ENCODE results near the gene CIP2A.

The CIP2A gene

DNA sequence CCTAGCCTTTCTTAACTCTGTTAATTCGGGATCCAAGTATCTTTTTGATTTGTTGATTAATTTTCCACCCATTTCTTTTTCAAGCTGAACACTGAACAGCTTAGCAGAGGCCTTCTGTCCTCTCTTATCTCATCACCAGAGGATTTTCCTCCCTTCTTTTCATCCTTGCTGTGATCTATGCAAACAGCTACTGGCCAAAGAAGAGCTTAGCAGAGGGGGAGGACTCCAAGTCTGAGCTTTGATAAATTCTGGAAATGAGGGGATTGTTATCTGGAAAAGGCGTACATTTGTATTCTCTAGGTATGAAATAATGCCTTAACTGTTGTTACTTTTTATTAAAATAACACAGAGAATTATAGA, 13.7 kb upstream of the CIP2A start:
- Histone ChIP-seq H3K27ac (no peak overlapping the region), H3K9me3 (peaks cover 9% of the 10 kb centered on the region), H3K4me2 (no peak overlapping the region), H4K20me1 (no peaks in the 10 kb centered on the region), H3K27me3 (no peaks in the 10 kb centered on the region), H3K4me1 (no peaks in the 10 kb centered on the region), H3K9ac (no peak overlapping the region), H3K4me3 (no peak overlapping the region), H3K36me3 (no peaks in the 10 kb centered on the region)
- TF ChIP-seq Cebpa-rat (IDR thresholded peaks at IDR 0.05), result no peak

DNA sequence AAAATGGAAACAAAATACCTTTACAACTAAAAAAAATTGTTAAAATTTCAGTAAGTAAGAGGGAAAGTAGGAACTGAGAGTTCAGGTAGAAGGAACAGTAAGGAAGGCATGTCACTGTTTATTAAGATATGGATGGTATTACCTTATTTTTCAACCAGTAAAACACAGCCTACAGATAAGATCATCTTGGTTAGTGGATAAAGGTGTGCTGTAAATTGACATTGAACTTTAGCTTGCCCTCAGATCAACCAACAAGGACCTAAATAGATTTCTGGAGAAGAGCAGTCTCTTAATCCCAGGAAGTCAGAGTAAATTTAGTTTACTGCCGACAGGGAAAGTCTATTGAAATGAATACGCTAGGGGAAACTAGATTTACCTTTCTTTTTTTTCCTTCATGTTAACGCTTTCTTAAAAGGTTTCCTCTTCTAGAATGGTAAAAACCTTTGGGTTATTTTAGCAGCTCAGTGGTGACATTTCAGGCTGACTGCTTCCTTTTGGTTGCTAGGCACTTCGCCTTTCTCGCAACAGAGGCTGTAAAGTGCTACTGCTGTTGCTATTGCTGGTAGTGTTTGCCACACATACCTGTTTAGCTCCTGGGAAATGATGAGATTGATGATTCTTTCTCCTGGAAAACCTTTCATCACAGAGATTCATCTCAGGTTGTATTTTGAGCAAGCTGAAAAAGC, 13.2 kb upstream of the CIP2A start:
- Histone ChIP-seq H3K9ac (no peak overlapping the region), H4K20me1 (no peaks in the 10 kb centered on the region), H3K4me1 (no peaks in the 10 kb centered on the region), H3K9me3 (peaks cover 9% of the 10 kb centered on the region), H3K27me3 (no peaks in the 10 kb centered on the region), H3K4me3 (no peak overlapping the region), H3K4me2 (no peak overlapping the region), H3K27ac (no peak overlapping the region), H3K36me3 (no peaks in the 10 kb centered on the region)
- TF ChIP-seq Cebpa-rat (IDR thresholded peaks at IDR 0.05), result no peak

DNA sequence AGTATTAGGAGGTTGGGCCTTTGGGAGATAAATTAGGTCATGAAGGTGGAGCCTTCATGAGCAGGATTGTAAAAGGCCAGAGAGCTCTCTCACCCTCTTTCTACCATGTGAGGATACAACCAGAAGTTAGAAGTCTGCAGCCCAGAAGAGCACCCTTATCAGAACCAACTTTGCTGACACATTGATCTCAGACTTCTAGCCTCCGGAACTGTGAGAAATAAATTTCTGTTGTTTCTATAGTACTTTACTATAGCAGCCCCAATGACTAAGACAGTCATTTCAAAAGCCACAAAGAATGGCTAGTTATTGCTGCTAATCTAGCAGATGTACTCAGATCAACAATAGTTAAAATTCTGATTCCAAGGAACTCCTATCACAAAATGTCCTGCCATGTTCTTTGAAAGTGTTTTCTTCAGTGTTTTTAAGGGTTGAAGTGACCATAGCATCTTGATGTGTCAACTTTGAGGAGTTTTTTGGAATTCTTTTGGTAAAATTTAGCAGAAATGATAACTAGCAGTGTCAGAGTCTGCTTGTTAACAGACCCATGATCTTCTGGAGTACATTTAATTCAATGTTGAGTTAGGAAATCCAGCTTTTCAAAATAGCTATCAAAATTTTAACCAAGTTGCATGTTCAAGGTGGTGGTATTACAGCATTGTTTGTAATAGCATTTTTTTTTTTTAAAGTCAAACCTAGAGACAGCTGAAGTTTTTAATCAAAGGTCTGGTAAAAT, 10.6 kb upstream of the CIP2A start:
- peaks cover 9% of the 10 kb centered on the region for H3K9me3 ChIP-seq
- no peaks in the 10 kb centered on the region for H3K27me3 ChIP-seq
- H4K20me1 ChIP-seq, result no peaks in the 10 kb centered on the region
- H3K9ac ChIP-seq, result no peak overlapping the region
- H3K27ac ChIP-seq, result no peak overlapping the region
- TF ChIP-seq Cebpa-rat (IDR thresholded peaks at IDR 0.05), result no peak
- H3K4me3 ChIP-seq, result no peak overlapping the region
- no peaks in the 10 kb centered on the region for H3K4me1 ChIP-seq
- H3K36me3 ChIP-seq, result no peaks in the 10 kb centered on the region
- no peak overlapping the region for H3K4me2 ChIP-seq

DNA sequence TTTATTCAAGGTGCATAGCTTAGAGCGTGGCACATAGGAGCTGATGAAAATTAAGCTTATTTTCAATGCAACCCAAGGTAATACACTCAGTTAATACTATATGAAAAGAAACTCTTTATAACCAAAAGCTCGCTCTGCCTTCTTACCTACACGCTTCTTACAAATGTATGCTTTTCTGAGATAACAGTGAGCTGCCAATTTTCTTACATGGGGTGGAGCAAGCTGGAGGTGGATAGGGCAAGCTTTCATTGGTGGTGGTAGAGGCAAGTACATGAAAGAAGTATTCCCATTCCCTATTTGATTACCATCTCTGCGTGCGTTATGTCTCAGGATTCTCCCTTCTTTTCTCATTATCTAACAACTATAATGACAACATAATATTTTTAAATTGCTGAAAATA, 9.1 kb upstream of the CIP2A start:
- H3K4me1 ChIP-seq, result no peaks in the 10 kb centered on the region
- H3K9me3 ChIP-seq, result peaks cover 9% of the 10 kb centered on the region
- H3K4me3 ChIP-seq, result no peak overlapping the region
- no peak overlapping the region for H3K27ac ChIP-seq
- H3K27me3 ChIP-seq, result no peaks in the 10 kb centered on the region
- H4K20me1 ChIP-seq, result no peaks in the 10 kb centered on the region
- H3K4me2 ChIP-seq, result no peak overlapping the region
- no peaks in the 10 kb centered on the region for H3K36me3 ChIP-seq
- no peak for TF ChIP-seq Cebpa-rat (IDR thresholded peaks at IDR 0.05)
- no peak overlapping the region for H3K9ac ChIP-seq

DNA sequence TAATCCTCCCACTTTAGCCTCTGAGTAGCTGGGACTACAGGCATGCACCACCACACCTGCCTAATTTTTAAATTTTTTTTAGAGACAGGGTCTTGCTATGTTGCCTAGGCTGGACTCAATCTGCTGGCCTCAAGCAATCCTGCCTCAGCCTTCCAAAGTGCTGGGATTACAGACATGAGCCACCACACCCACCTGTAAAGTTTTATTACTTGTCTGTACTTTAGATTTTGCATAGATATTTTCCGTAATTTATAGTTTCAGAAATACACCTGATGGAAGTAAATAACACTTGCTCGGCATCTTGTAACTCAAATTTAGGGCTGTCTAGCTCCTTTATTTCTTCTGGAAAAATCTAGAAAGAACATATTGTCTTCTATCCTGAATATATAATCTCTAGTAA, 6.1 kb upstream of the CIP2A start:
- no peaks in the 10 kb centered on the region for H3K9me3 ChIP-seq
- H3K9ac ChIP-seq, result no peak overlapping the region
- no peak overlapping the region for H3K4me2 ChIP-seq

DNA sequence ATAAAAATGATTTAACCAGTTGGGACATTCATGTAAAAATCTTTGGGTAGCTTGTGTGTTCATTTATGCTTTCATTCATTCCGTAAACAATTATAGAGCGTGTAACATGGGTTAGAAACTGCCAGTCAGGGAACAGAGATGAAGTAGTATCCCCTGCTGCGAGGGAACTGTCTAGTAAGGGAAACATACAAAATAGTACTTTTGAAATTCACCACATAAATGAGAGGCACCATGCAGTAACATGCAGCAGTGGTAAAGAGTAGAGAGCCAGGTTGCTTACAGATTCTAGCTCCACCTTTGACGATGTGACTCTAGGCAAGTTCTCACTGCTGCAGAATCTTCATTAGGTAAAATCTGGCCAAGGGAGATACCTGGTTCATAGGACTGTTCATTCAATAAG, 1.2 kb upstream of the CIP2A start:
- TF ChIP-seq Cebpa-rat (IDR thresholded peaks at IDR 0.05), result no peak
- peak overlapping the region; percentile 95 for H3K27ac ChIP-seq
- H3K9ac ChIP-seq, result peak overlapping the region; percentile 92

More for the DNA sequence above, 6.1 kb upstream of the CIP2A start:
- Histone ChIP-seq H4K20me1 (no peaks in the 10 kb centered on the region), H3K27ac (no peak overlapping the region), H3K36me3 (no peaks in the 10 kb centered on the region), H3K4me3 (no peak overlapping the region), H3K4me1 (peaks cover 10% of the 10 kb centered on the region), H3K27me3 (no peaks in the 10 kb centered on the region)
- TF ChIP-seq Cebpa-rat (IDR thresholded peaks at IDR 0.05), result no peak

DNA sequence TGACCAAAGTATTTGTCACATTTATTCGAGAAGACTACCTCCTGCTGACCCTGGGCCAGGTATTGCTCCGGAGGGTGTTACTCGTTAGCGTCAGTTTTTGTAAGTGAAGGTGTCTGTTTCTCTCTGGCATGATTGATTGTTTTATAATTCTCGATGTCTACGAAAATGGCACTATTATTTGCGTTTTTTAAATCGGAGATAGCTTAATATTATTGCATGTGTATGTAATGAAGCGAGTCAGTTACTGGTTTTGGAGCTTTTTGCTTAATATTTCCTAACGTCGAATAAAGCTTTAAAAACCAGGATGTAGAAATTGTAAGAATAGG, 723 bp upstream of the CIP2A start:
- no peaks in the 10 kb centered on the region for H3K27me3 ChIP-seq
- peak overlapping the region; percentile 77 for H3K4me2 ChIP-seq
- no peak for TF ChIP-seq Cebpa-rat (IDR thresholded peaks at IDR 0.05)
- H3K4me3 ChIP-seq, result peak overlapping the region; percentile 83
- H3K36me3 ChIP-seq, result peaks cover 4% of the 10 kb centered on the region; the same call in 1 of the 2 replicates
- H3K4me1 ChIP-seq, result peaks cover 39% of the 10 kb centered on the region
- peak overlapping the region; percentile 92 for H3K9ac ChIP-seq
- H3K27ac ChIP-seq, result peak overlapping the region; percentile 95
- no peaks in the 10 kb centered on the region for H3K9me3 ChIP-seq
- H4K20me1 ChIP-seq, result peaks cover 18% of the 10 kb centered on the region; the same call in 1 of the 2 replicates

More for the DNA sequence above, 1.2 kb upstream of the CIP2A start:
- no peaks in the 10 kb centered on the region for H3K27me3 ChIP-seq
- peak overlapping the region; percentile 77 for H3K4me2 ChIP-seq
- peaks cover 18% of the 10 kb centered on the region; the same call in 1 of the 2 replicates for H4K20me1 ChIP-seq
- peaks cover 39% of the 10 kb centered on the region for H3K4me1 ChIP-seq
- H3K9me3 ChIP-seq, result no peaks in the 10 kb centered on the region
- H3K4me3 ChIP-seq, result peak overlapping the region; percentile 83
- no peaks in the 10 kb centered on the region; the same call in 1 of the 2 replicates for H3K36me3 ChIP-seq

DNA sequence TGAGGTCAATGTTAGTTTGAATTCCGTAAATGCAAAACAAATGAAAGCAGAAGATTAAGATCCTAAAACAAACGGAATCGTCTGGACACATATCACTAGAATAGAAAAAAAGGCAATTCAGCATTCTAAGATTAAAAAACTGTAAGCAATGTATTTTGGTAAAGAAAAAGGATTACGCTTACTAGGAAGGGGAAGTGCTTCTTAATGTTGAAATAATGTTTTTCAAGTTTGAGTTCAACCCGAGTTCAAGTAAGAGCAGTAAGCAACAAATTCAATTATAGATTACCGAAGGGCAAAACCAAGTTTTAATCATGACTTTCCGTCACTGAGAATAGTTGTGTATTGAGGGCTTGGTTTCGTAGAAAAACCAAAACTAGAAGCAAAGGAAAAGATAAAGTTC, 637 bp downstream of the CIP2A start:
- Histone ChIP-seq H3K27ac (peak overlapping the region; percentile 95), H4K20me1 (peaks cover 18% of the 10 kb centered on the region; the same call in 1 of the 2 replicates), H3K27me3 (no peaks in the 10 kb centered on the region), H3K9me3 (no peaks in the 10 kb centered on the region), H3K9ac (peak overlapping the region; percentile 92), H3K4me3 (peak overlapping the region; percentile 83), H3K4me2 (peak overlapping the region; percentile 83), H3K4me1 (peaks cover 39% of the 10 kb centered on the region), H3K36me3 (peaks cover 17% of the 10 kb centered on the region)
- TF ChIP-seq Cebpa-rat (IDR thresholded peaks at IDR 0.05), result no peak

DNA sequence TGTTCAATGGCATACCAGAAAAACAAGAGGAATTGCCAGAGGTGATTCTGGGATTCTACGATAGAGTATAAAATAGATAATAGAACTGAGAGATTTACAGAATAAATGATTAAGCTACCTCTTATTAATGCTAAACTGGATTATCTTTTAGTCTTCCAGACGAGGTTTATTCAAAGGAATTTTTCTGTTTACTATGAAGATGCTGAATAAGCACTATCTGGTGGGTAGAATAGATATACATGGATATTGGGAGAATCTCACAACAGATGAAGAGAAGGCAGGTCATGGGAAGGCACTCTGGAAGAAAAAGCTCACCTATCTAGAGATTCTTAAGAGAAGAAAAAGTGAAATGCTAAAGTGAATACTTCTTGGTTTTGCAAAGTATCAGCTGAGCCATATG, 11.2 kb downstream of the CIP2A start:
- no peak overlapping the region for H3K4me3 ChIP-seq
- H4K20me1 ChIP-seq, result no peaks in the 10 kb centered on the region
- no peaks in the 10 kb centered on the region for H3K4me1 ChIP-seq
- no peak overlapping the region for H3K4me2 ChIP-seq
- H3K36me3 ChIP-seq, result peaks cover 83% of the 10 kb centered on the region
- no peak for TF ChIP-seq Cebpa-rat (IDR thresholded peaks at IDR 0.05)
- H3K27me3 ChIP-seq, result no peaks in the 10 kb centered on the region
- H3K27ac ChIP-seq, result no peak overlapping the region
- no peaks in the 10 kb centered on the region for H3K9me3 ChIP-seq
- H3K9ac ChIP-seq, result no peak overlapping the region

DNA sequence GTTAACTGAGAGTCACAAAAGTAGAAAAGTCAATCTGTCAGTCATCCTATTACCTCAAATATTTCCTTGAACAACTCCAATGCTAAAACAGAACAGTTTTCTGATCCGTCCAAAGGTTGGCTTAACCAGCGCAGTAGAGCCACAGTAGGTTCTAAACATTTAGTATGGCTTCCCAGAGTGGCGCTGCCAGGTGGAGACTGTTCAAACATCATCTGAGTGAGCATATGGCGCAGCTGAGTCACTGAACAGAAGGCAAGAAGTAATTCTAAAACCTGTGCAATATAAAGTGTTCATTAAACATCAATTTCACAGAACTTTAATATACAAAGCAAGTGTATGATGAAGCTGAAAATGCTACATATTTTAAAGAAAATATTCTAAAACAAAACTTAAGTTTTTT, 19.9 kb downstream of the CIP2A start:
- Histone ChIP-seq H3K27me3 (no peaks in the 10 kb centered on the region), H3K4me3 (no peak overlapping the region), H4K20me1 (no peaks in the 10 kb centered on the region), H3K9me3 (no peaks in the 10 kb centered on the region), H3K27ac (no peak overlapping the region), H3K4me2 (no peak overlapping the region), H3K9ac (no peak overlapping the region), H3K36me3 (peaks cover 42% of the 10 kb centered on the region), H3K4me1 (no peaks in the 10 kb centered on the region)
- TF ChIP-seq Cebpa-rat (IDR thresholded peaks at IDR 0.05), result no peak
